ENCODE results near the gene TCP11L2.
"Not testable (repeated sequence)": the region's sequence is repeated elsewhere in the genome, so short reads cannot be mapped to it uniquely, and the experiment has no call there.

Gene TCP11L2

GRCh38 chr12:106284358-106285105, 18.0 kb upstream of the TCP11L2 start:
- TF ChIP-seq, protein P1, sequence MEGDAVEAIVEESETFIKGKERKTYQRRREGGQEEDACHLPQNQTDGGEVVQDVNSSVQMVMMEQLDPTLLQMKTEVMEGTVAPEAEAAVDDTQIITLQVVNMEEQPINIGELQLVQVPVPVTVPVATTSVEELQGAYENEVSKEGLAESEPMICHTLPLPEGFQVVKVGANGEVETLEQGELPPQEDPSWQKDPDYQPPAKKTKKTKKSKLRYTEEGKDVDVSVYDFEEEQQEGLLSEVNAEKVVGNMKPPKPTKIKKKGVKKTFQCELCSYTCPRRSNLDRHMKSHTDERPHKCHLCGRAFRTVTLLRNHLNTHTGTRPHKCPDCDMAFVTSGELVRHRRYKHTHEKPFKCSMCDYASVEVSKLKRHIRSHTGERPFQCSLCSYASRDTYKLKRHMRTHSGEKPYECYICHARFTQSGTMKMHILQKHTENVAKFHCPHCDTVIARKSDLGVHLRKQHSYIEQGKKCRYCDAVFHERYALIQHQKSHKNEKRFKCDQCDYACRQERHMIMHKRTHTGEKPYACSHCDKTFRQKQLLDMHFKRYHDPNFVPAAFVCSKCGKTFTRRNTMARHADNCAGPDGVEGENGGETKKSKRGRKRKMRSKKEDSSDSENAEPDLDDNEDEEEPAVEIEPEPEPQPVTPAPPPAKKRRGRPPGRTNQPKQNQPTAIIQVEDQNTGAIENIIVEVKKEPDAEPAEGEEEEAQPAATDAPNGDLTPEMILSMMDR (IDR thresholded peaks at IDR 0.05; ENCODE audit: low read depth, low read length), result no peak
- H3K4me3 ChIP-seq (ENCODE audit: low read depth, low read length), result no peak overlapping the region

GRCh38 chr12:106285982-106286381, 16.6 kb upstream of the TCP11L2 start:
- no peak overlapping the region for H3K4me3 ChIP-seq (ENCODE audit: low read depth, low read length)
- TF ChIP-seq, protein P1 (IDR thresholded peaks at IDR 0.05; ENCODE audit: low read depth, low read length), result no peak

DNA sequence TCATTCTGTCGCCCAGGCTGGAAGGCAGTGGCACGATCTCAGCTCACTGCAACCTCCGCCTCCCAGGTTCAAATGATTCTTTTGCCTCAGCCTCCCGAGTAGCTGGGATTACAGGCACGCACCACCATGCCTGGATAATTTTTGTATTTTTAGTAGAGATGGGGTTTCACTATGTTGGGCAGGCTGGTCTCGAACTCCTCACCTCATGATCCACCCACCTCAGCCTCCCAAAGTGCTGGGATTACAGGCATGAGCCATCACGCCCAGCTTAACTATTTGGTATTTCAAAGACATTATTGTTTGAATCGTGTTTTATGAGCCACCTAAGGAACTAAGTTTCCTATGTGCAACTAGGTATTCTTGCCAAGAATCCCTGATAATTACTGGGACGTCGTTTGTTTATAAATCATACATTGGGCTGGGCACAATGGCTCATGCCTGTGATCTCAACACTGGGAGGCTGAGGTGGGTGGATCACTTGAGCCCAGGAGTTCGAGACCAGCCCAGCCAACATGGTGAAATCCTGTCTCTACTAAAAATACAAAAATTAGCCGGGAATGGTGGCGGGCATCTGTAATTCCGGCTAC, 15.9 kb upstream of the TCP11L2 start:
- not testable (repeated sequence) for H3K4me3 ChIP-seq (ENCODE audit: low read depth, low read length)

DNA sequence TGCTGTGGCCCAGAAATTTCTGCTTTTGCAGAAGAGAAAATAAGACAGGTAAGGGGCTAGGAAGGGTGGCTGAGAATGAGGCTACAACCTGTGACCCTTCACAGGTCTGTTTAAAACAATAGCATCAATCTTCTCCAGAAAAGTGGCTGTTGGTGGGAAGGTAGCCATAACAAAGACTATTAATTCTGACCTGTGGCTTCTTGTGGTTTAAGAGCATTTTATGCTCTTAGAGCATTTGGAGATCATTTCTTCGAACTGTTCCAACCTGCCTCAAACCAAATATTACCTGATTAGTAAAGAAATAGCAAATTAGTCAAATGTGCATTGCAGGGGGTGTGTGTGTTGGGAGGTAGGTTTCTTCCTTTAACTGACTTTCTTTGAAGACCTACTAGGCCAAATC, 15.2 kb upstream of the TCP11L2 start:
- no peak overlapping the region for H3K4me3 ChIP-seq (ENCODE audit: low read depth, low read length)
- TF ChIP-seq, protein P1 (IDR thresholded peaks at IDR 0.05; ENCODE audit: low read depth, low read length), result no peak

- TF ChIP-seq, protein P1 (IDR thresholded peaks at IDR 0.05; ENCODE audit: low read depth, low read length), result no peak
- H3K4me3 ChIP-seq (ENCODE audit: low read depth, low read length), result no peak overlapping the region
Observed at GRCh38 chr12:106288101-106288493, 14.4 kb upstream of the TCP11L2 start.

DNA sequence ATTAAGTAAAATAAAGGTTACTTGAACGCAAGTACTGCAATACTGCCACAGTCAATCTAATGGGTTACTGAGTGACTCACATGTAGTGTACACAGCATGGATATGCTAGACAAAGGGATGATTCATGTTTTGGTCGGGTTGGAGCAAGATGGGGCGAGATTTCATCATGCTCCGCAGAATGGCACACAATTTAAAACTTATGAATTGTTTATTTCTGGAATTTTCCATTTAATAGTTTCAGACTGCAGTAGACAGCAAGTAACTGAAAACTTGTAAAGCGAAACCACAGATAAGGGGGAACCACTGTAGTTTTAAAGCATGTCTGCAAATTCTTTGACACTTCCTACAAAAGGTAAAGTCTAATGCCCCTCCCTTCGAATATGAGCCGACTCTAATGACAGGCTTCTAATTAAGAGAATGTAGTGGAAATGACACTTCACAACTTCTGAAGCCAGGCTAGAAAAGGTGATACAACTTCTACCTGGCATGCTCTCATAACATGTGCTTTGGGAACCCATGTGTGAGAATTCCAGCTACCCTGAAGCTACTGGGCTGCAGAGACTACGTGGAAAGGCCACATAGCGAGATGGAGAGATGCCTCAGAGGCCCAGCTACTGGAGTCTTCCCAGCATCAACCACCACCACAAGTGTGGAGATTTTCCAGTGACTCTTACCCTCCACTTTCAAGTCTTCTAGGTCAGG, 13.9 kb upstream of the TCP11L2 start:
- TF ChIP-seq, protein P1 (IDR thresholded peaks at IDR 0.05; ENCODE audit: low read depth, low read length), result no peak

DNA sequence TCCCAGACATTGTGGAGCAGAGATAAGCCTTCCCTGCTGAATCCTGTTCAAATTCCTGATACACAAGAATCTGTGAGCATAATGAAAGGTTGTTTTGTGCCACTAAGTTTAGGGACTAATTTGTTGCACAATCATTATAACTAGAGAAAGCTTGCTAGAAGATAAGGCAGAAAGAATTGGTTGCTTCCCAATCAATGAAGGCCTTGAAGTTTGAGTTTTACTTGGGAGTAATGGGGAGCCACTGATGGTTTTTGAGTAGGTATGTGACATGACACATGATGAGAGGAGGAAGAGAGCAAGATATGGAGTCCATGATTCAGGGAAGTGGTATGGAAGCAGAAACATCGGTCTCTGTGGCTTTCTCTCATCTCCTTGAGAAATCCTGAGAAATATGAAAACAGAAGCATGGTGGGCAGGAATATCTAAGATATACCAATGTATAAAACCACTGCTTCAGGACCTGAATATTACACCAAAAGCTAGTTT, 13.3 kb upstream of the TCP11L2 start:
- H3K4me3 ChIP-seq (ENCODE audit: low read depth, low read length), result no peak overlapping the region
- TF ChIP-seq, protein P1 (IDR thresholded peaks at IDR 0.05; ENCODE audit: low read depth, low read length), result no peak

More for the DNA sequence above, 13.9 kb upstream of the TCP11L2 start:
- no peak overlapping the region for H3K4me3 ChIP-seq (ENCODE audit: low read depth, low read length)

All from WI38 (cell line).